Measurements from ENCODE around the gene HMG20A.

Gene HMG20A

GRCh38 chr15:77446840-77447390 is 26.2 kb downstream of the HMG20A start:
- Histone ChIP-seq H3K36me3 (ENCODE audit: control insufficient read depth, low read depth, low read length) (no peaks in the 10 kb centered on the region), H3K27me3 (ENCODE audit: control insufficient read depth, insufficient read depth, low read length) (no peaks in the 10 kb centered on the region), H3K9me3 (ENCODE audit: control insufficient read depth, low read depth, low read length) (no peaks in the 10 kb centered on the region), H3K4me1 (ENCODE audit: control insufficient read depth, low read depth, low read length) (peaks cover 15% of the 10 kb centered on the region), H3K27ac (ENCODE audit: low read length) (no peak overlapping the region), H3K9ac (ENCODE audit: low read length) (no peak overlapping the region), H3K4me3 (ENCODE audit: low read length) (no peak overlapping the region)

- Histone ChIP-seq H3K36me3 (ENCODE audit: control insufficient read depth, low read depth, low read length) (peaks cover 7% of the 10 kb centered on the region), H3K4me1 (ENCODE audit: control insufficient read depth, low read depth, low read length) (peaks cover 10% of the 10 kb centered on the region), H3K27ac (ENCODE audit: low read length) (no peak overlapping the region), H3K4me3 (ENCODE audit: low read length) (no peak overlapping the region), H3K9ac (ENCODE audit: low read length) (no peak overlapping the region), H3K27me3 (ENCODE audit: control insufficient read depth, insufficient read depth, low read length) (no peaks in the 10 kb centered on the region), H3K9me3 (ENCODE audit: control insufficient read depth, low read depth, low read length) (no peaks in the 10 kb centered on the region)
Measured at GRCh38 chr15:77454265-77454664, 33.6 kb downstream of the HMG20A start.

GRCh38 chr15:77454951-77455350 is 34.3 kb downstream of the HMG20A start:
- Histone ChIP-seq H3K9me3 (ENCODE audit: control insufficient read depth, low read depth, low read length) (no peaks in the 10 kb centered on the region), H3K9ac (ENCODE audit: low read length) (no peak overlapping the region), H3K36me3 (ENCODE audit: control insufficient read depth, low read depth, low read length) (peaks cover 10% of the 10 kb centered on the region), H3K27me3 (ENCODE audit: control insufficient read depth, insufficient read depth, low read length) (no peaks in the 10 kb centered on the region), H3K4me3 (ENCODE audit: low read length) (no peak overlapping the region), H3K4me1 (ENCODE audit: control insufficient read depth, low read depth, low read length) (peaks cover 10% of the 10 kb centered on the region), H3K27ac (ENCODE audit: low read length) (no peak overlapping the region)

- Histone ChIP-seq H3K36me3 (ENCODE audit: control insufficient read depth, low read depth, low read length) (peaks cover 10% of the 10 kb centered on the region), H3K4me3 (ENCODE audit: low read length) (no peak overlapping the region), H3K9ac (ENCODE audit: low read length) (no peak overlapping the region), H3K4me1 (ENCODE audit: control insufficient read depth, low read depth, low read length) (peaks cover 10% of the 10 kb centered on the region), H3K27ac (ENCODE audit: low read length) (no peak overlapping the region), H3K9me3 (ENCODE audit: control insufficient read depth, low read depth, low read length) (no peaks in the 10 kb centered on the region), H3K27me3 (ENCODE audit: control insufficient read depth, insufficient read depth, low read length) (no peaks in the 10 kb centered on the region)
Measured at GRCh38 chr15:77455696-77456321, 35.1 kb downstream of the HMG20A start.

- Histone ChIP-seq H3K9ac (ENCODE audit: low read length) (no peak overlapping the region), H3K4me3 (ENCODE audit: low read length) (no peak overlapping the region), H3K27me3 (ENCODE audit: control insufficient read depth, insufficient read depth, low read length) (no peaks in the 10 kb centered on the region), H3K27ac (ENCODE audit: low read length) (no peak overlapping the region), H3K4me1 (ENCODE audit: control insufficient read depth, low read depth, low read length) (peaks cover 10% of the 10 kb centered on the region), H3K9me3 (ENCODE audit: control insufficient read depth, low read depth, low read length) (no peaks in the 10 kb centered on the region), H3K36me3 (ENCODE audit: control insufficient read depth, low read depth, low read length) (peaks cover 10% of the 10 kb centered on the region)
Measured at GRCh38 chr15:77456746-77457145, 36.1 kb downstream of the HMG20A start.

- H3K9ac ChIP-seq (ENCODE audit: low read length): no peak overlapping the region
- peaks cover 10% of the 10 kb centered on the region for H3K36me3 ChIP-seq (ENCODE audit: control insufficient read depth, low read depth, low read length)
- no peak overlapping the region for H3K27ac ChIP-seq (ENCODE audit: low read length)
- H3K27me3 ChIP-seq (ENCODE audit: control insufficient read depth, insufficient read depth, low read length): no peaks in the 10 kb centered on the region
- H3K4me1 ChIP-seq (ENCODE audit: control insufficient read depth, low read depth, low read length): peaks cover 10% of the 10 kb centered on the region
- H3K4me3 ChIP-seq (ENCODE audit: low read length): no peak overlapping the region
- no peaks in the 10 kb centered on the region for H3K9me3 ChIP-seq (ENCODE audit: control insufficient read depth, low read depth, low read length)
Measured at GRCh38 chr15:77457191-77457904, 36.7 kb downstream of the HMG20A start.

GRCh38 chr15:77457905-77458265 is 37.2 kb downstream of the HMG20A start:
- H3K9me3 ChIP-seq (ENCODE audit: control insufficient read depth, low read depth, low read length): no peaks in the 10 kb centered on the region
- peaks cover 10% of the 10 kb centered on the region for H3K4me1 ChIP-seq (ENCODE audit: control insufficient read depth, low read depth, low read length)
- H3K36me3 ChIP-seq (ENCODE audit: control insufficient read depth, low read depth, low read length): peaks cover 10% of the 10 kb centered on the region
- no peak overlapping the region for H3K4me3 ChIP-seq (ENCODE audit: low read length)
- H3K9ac ChIP-seq (ENCODE audit: low read length): no peak overlapping the region
- H3K27me3 ChIP-seq (ENCODE audit: control insufficient read depth, insufficient read depth, low read length): no peaks in the 10 kb centered on the region
- no peak overlapping the region for H3K27ac ChIP-seq (ENCODE audit: low read length)

- no peak overlapping the region for H3K27ac ChIP-seq (ENCODE audit: low read length)
- H3K9ac ChIP-seq (ENCODE audit: low read length): no peak overlapping the region
- H3K9me3 ChIP-seq (ENCODE audit: control insufficient read depth, low read depth, low read length): no peaks in the 10 kb centered on the region
- H3K27me3 ChIP-seq (ENCODE audit: control insufficient read depth, insufficient read depth, low read length): no peaks in the 10 kb centered on the region
- peaks cover 10% of the 10 kb centered on the region for H3K4me1 ChIP-seq (ENCODE audit: control insufficient read depth, low read depth, low read length)
- H3K36me3 ChIP-seq (ENCODE audit: control insufficient read depth, low read depth, low read length): peaks cover 15% of the 10 kb centered on the region
- no peak overlapping the region for H3K4me3 ChIP-seq (ENCODE audit: low read length)
Measured at GRCh38 chr15:77459031-77459430, 38.3 kb downstream of the HMG20A start.

GRCh38 chr15:77461486-77461885 is 40.8 kb downstream of the HMG20A start:
- H3K27me3 ChIP-seq (ENCODE audit: control insufficient read depth, insufficient read depth, low read length): no peaks in the 10 kb centered on the region
- no peak overlapping the region for H3K4me3 ChIP-seq (ENCODE audit: low read length)
- no peaks in the 10 kb centered on the region for H3K9me3 ChIP-seq (ENCODE audit: control insufficient read depth, low read depth, low read length)
- peaks cover 10% of the 10 kb centered on the region for H3K4me1 ChIP-seq (ENCODE audit: control insufficient read depth, low read depth, low read length)
- no peak overlapping the region for H3K9ac ChIP-seq (ENCODE audit: low read length)
- H3K36me3 ChIP-seq (ENCODE audit: control insufficient read depth, low read depth, low read length): peaks cover 22% of the 10 kb centered on the region
- no peak overlapping the region for H3K27ac ChIP-seq (ENCODE audit: low read length)

- H3K27ac ChIP-seq (ENCODE audit: low read length): no peak overlapping the region
- H3K4me1 ChIP-seq (ENCODE audit: control insufficient read depth, low read depth, low read length): peaks cover 5% of the 10 kb centered on the region
- H3K27me3 ChIP-seq (ENCODE audit: control insufficient read depth, insufficient read depth, low read length): no peaks in the 10 kb centered on the region
- no peaks in the 10 kb centered on the region for H3K9me3 ChIP-seq (ENCODE audit: control insufficient read depth, low read depth, low read length)
- H3K36me3 ChIP-seq (ENCODE audit: control insufficient read depth, low read depth, low read length): peaks cover 19% of the 10 kb centered on the region
- H3K4me3 ChIP-seq (ENCODE audit: low read length): no peak overlapping the region
- H3K9ac ChIP-seq (ENCODE audit: low read length): no peak overlapping the region
Measured at GRCh38 chr15:77464129-77464865, 43.6 kb downstream of the HMG20A start.

- Histone ChIP-seq H3K36me3 (ENCODE audit: control insufficient read depth, low read depth, low read length) (peaks cover 24% of the 10 kb centered on the region), H3K4me1 (ENCODE audit: control insufficient read depth, low read depth, low read length) (peaks cover 5% of the 10 kb centered on the region), H3K27ac (ENCODE audit: low read length) (no peak overlapping the region), H3K9me3 (ENCODE audit: control insufficient read depth, low read depth, low read length) (no peaks in the 10 kb centered on the region), H3K9ac (ENCODE audit: low read length) (no peak overlapping the region), H3K4me3 (ENCODE audit: low read length) (no peak overlapping the region), H3K27me3 (ENCODE audit: control insufficient read depth, insufficient read depth, low read length) (no peaks in the 10 kb centered on the region)
Measured at GRCh38 chr15:77466521-77466920, 45.8 kb downstream of the HMG20A start.
